GM12891 (cell line): ENCODE results near the gene OPCML.

Experiments used
- PAX5 ChIP-seq: IDR thresholded peaks from 2 replicates; pipeline ENCODE4 v1.6.1; 2011; ENCODE audit warnings: low read length, moderate library complexity, mild to moderate bottlenecking; ENCODE audit not compliant: insufficient read depth, severe bottlenecking
- POLR2A ChIP-seq: IDR thresholded peaks from 2 replicates; pipeline ENCODE4 v1.6.1; 2011; ENCODE audit warnings: low read depth, low read length, control low read depth
- POLR2AphosphoS5 ChIP-seq: IDR thresholded peaks from 2 replicates; pipeline ENCODE4 v1.6.1; 2011; ENCODE audit warnings: low read depth, low read length, control low read depth
- POU2F2 ChIP-seq: IDR thresholded peaks from 2 replicates; pipeline ENCODE4 v1.6.1; 2011; ENCODE audit warnings: low read depth, mild to moderate bottlenecking, control low read depth, low read length, moderate library complexity
- SPI1 ChIP-seq: IDR thresholded peaks from 2 replicates; pipeline ENCODE4 v1.6.1; 2011; ENCODE audit warnings: low read depth, low read length, control low read depth
- TAF1 ChIP-seq: IDR thresholded peaks from 2 replicates; pipeline ENCODE4 v1.6.1; 2011; ENCODE audit warnings: low read depth, low read length, control low read depth

GRCh38 chr11:133339495-133340140 is 192.7 kb downstream of the OPCML start:
- no peak for TF ChIP-seq POLR2A
- no peak for TF ChIP-seq POLR2AphosphoS5
- no peak for TF ChIP-seq PAX5
- no peak for TF ChIP-seq TAF1
- no peak for TF ChIP-seq SPI1
- no peak for TF ChIP-seq POU2F2
